ENCODE measurements around the gene CDH4. TPM values are rescaled to one million over a fixed set of nuclear protein-coding genes. Genes with fewer than 3 reads are reported as not detected.

The CDH4 gene
- total RNA-seq, 1 donor from 2014 or later, result not detected

- H3K9me3 ChIP-seq, result no peaks in the 10 kb centered on the region
- H3K4me3 ChIP-seq, result no peak overlapping the region
- no peaks in the 10 kb centered on the region for H3K36me3 ChIP-seq
- intact Hi-C loops (cut with DNase I), result no loop called here
- no peaks in the 10 kb centered on the region for H3K4me1 ChIP-seq
- DNase-seq (ENCODE audit: low spot score in 2 of 2), result peak in 1 of 2 donors; percentile 48
- no peaks in the 10 kb centered on the region for H3K27me3 ChIP-seq
- H3K27ac ChIP-seq, result no peak overlapping the region
- no peak for TF ChIP-seq CTCF (IDR thresholded peaks at IDR 0.05)
These were observed 680.8 kb downstream of the CDH4 start for GRCh38 chr20:61932711-61933480.

- no peaks in the 10 kb centered on the region for H3K4me1 ChIP-seq
- DNase-seq (ENCODE audit: low spot score in 2 of 2), result no peak
- H3K9me3 ChIP-seq, result no peaks in the 10 kb centered on the region
- H3K27ac ChIP-seq, result no peak overlapping the region
- H3K36me3 ChIP-seq, result no peaks in the 10 kb centered on the region
- TF ChIP-seq CTCF (IDR thresholded peaks at IDR 0.05), result no peak
- intact Hi-C loops (cut with DNase I), result no loop called here
- no peak overlapping the region for H3K4me3 ChIP-seq
- H3K27me3 ChIP-seq, result no peaks in the 10 kb centered on the region
These were observed 681.5 kb downstream of the CDH4 start for GRCh38 chr20:61933481-61933950.

GRCh38 chr20:61933951-61934715 is 682.1 kb downstream of the CDH4 start:
- Histone ChIP-seq H3K36me3 (no peaks in the 10 kb centered on the region), H3K4me3 (no peak overlapping the region), H3K9me3 (no peaks in the 10 kb centered on the region), H3K4me1 (no peaks in the 10 kb centered on the region), H3K27me3 (no peaks in the 10 kb centered on the region), H3K27ac (no peak overlapping the region)
- intact Hi-C loops (cut with DNase I), result no loop called here
- DNase-seq (ENCODE audit: low spot score in 2 of 2), result peak in 1 of 2 donors; percentile 50
- TF ChIP-seq CTCF (IDR thresholded peaks at IDR 0.05), result no peak

GRCh38 chr20:61934716-61935530 is 682.9 kb downstream of the CDH4 start:
- H3K4me3 ChIP-seq, result no peak overlapping the region
- H3K4me1 ChIP-seq, result no peaks in the 10 kb centered on the region
- peak in 1 of 2 donors; percentile 40 for DNase-seq (ENCODE audit: low spot score in 2 of 2)
- H3K36me3 ChIP-seq, result no peaks in the 10 kb centered on the region
- no peak for TF ChIP-seq CTCF (IDR thresholded peaks at IDR 0.05)
- no peaks in the 10 kb centered on the region for H3K27me3 ChIP-seq
- no peak overlapping the region for H3K27ac ChIP-seq
- H3K9me3 ChIP-seq, result no peaks in the 10 kb centered on the region
- intact Hi-C loops (cut with DNase I), result no loop called here

- peak in 1 of 2 donors; percentile 11 for DNase-seq (ENCODE audit: low spot score in 2 of 2)
- Histone ChIP-seq H3K4me1 (no peaks in the 10 kb centered on the region), H3K9me3 (no peaks in the 10 kb centered on the region), H3K36me3 (no peaks in the 10 kb centered on the region), H3K4me3 (no peak overlapping the region), H3K27me3 (no peaks in the 10 kb centered on the region), H3K27ac (no peak overlapping the region)
- TF ChIP-seq CTCF (IDR thresholded peaks at IDR 0.05), result no peak
- intact Hi-C loops (cut with DNase I), result no loop called here
These were observed 684.1 kb downstream of the CDH4 start for GRCh38 chr20:61935926-61936700.
